Measurements from ENCODE around the gene FAM81A.

Gene FAM81A

GRCh38 chr15:59492389-59493377, 54.7 kb downstream of the FAM81A start:
- no peak overlapping the region for H3K56ac ChIP-seq (ENCODE audit: low read length)
- no peak overlapping the region for H2BK5ac ChIP-seq (ENCODE audit: low read length)
- H3K4me3 ChIP-seq (ENCODE audit: low read length): no peak overlapping the region
- no CpG with 5 or more reads among the region's 11 CpGs for WGBS (ENCODE audit: extremely low coverage, insufficient coverage, low lambda C conversion rate)
- no peak overlapping the region for H2BK15ac ChIP-seq (replicated peaks; ENCODE audit: low read depth)
- H3K79me1 ChIP-seq (ENCODE audit: low read length): no peaks in the 10 kb centered on the region
- no peaks in the 10 kb centered on the region for H3K4me1 ChIP-seq (ENCODE audit: control insufficient read depth, low read depth, low read length)
- H3K36me3 ChIP-seq (ENCODE audit: control insufficient read depth, insufficient read depth, low read length): no peaks in the 10 kb centered on the region
- peak; percentile 80 for DNase-seq
- no peak overlapping the region for H3K27ac ChIP-seq (ENCODE audit: low read depth, low read length)
- no peak overlapping the region for H4K8ac ChIP-seq (ENCODE audit: low read depth, low read length)
- no peaks in the 10 kb centered on the region for H3K79me2 ChIP-seq (ENCODE audit: control insufficient read depth, insufficient read depth, low read length)
- no peak overlapping the region for H3K4me2 ChIP-seq (ENCODE audit: low read length)
- H2AK5ac ChIP-seq (ENCODE audit: low read length): no peak overlapping the region
- H3K4ac ChIP-seq (ENCODE audit: low read depth, low read length): no peak overlapping the region
- H3K9ac ChIP-seq (ENCODE audit: low read length): no peak overlapping the region
- no peaks in the 10 kb centered on the region for H3K27me3 ChIP-seq (ENCODE audit: insufficient read depth, low read length, poor library complexity)
- H4K5ac ChIP-seq (ENCODE audit: low read length): no peak overlapping the region
- no peak overlapping the region for H2BK120ac ChIP-seq (ENCODE audit: low read depth, low read length)
- no peak overlapping the region for H3K23ac ChIP-seq (ENCODE audit: low read length)
- H3K18ac ChIP-seq (ENCODE audit: low read length): no peak overlapping the region

GRCh38 chr15:59501597-59501996, 63.6 kb downstream of the FAM81A start:
- no CpG with 5 or more reads among the region's 5 CpGs for WGBS (ENCODE audit: extremely low coverage, insufficient coverage, low lambda C conversion rate)
- no peak overlapping the region for H2BK5ac ChIP-seq (ENCODE audit: low read length)
- H3K4me3 ChIP-seq (ENCODE audit: low read length): no peak overlapping the region
- no peak overlapping the region for H3K18ac ChIP-seq (ENCODE audit: low read length)
- H3K27me3 ChIP-seq (ENCODE audit: insufficient read depth, low read length, poor library complexity): no peaks in the 10 kb centered on the region
- no peak overlapping the region for H3K4me2 ChIP-seq (ENCODE audit: low read length)
- DNase-seq: peak; percentile 68
- no peak overlapping the region for H3K27ac ChIP-seq (ENCODE audit: low read depth, low read length)
- H3K4ac ChIP-seq (ENCODE audit: low read depth, low read length): no peak overlapping the region
- H2AK5ac ChIP-seq (ENCODE audit: low read length): no peak overlapping the region
- no peaks in the 10 kb centered on the region for H3K36me3 ChIP-seq (ENCODE audit: control insufficient read depth, insufficient read depth, low read length)
- no peaks in the 10 kb centered on the region for H3K4me1 ChIP-seq (ENCODE audit: control insufficient read depth, low read depth, low read length)
- no peaks in the 10 kb centered on the region for H3K79me1 ChIP-seq (ENCODE audit: low read length)
- H3K79me2 ChIP-seq (ENCODE audit: control insufficient read depth, insufficient read depth, low read length): no peaks in the 10 kb centered on the region
- no peak overlapping the region for H4K8ac ChIP-seq (ENCODE audit: low read depth, low read length)
- H3K9ac ChIP-seq (ENCODE audit: low read length): no peak overlapping the region
- no peak overlapping the region for H3K23ac ChIP-seq (ENCODE audit: low read length)
- no peak overlapping the region for H3K56ac ChIP-seq (ENCODE audit: low read length)
- no peak overlapping the region for H2BK120ac ChIP-seq (ENCODE audit: low read depth, low read length)
- no peak overlapping the region for H4K5ac ChIP-seq (ENCODE audit: low read length)
- H2BK15ac ChIP-seq (replicated peaks; ENCODE audit: low read depth): no peak overlapping the region

GRCh38 chr15:59515190-59515589, 77.2 kb downstream of the FAM81A start:
- WGBS (ENCODE audit: extremely low coverage, insufficient coverage, low lambda C conversion rate): no CpG with 5 or more reads among the region's 2 CpGs

GRCh38 chr15:59516655-59517461, 78.9 kb downstream of the FAM81A start:
- H3K4me1 ChIP-seq (ENCODE audit: control insufficient read depth, low read depth, low read length): no peaks in the 10 kb centered on the region
- H2AK5ac ChIP-seq (ENCODE audit: low read length): no peak overlapping the region
- no peak overlapping the region for H3K9ac ChIP-seq (ENCODE audit: low read length)
- no peak overlapping the region for H3K56ac ChIP-seq (ENCODE audit: low read length)
- no peaks in the 10 kb centered on the region for H3K79me2 ChIP-seq (ENCODE audit: control insufficient read depth, insufficient read depth, low read length)
- no peak overlapping the region for H3K23ac ChIP-seq (ENCODE audit: low read length)
- H4K5ac ChIP-seq (ENCODE audit: low read length): no peak overlapping the region
- H4K8ac ChIP-seq (ENCODE audit: low read depth, low read length): no peak overlapping the region
- no peak overlapping the region for H3K4me2 ChIP-seq (ENCODE audit: low read length)
- no peak overlapping the region for H3K27ac ChIP-seq (ENCODE audit: low read depth, low read length)
- H3K36me3 ChIP-seq (ENCODE audit: control insufficient read depth, insufficient read depth, low read length): no peaks in the 10 kb centered on the region
- WGBS (ENCODE audit: extremely low coverage, insufficient coverage, low lambda C conversion rate): no CpG with 5 or more reads among the region's 9 CpGs
- no peak overlapping the region for H2BK15ac ChIP-seq (replicated peaks; ENCODE audit: low read depth)
- H3K18ac ChIP-seq (ENCODE audit: low read length): no peak overlapping the region
- no peak overlapping the region for H2BK120ac ChIP-seq (ENCODE audit: low read depth, low read length)
- H3K4me3 ChIP-seq (ENCODE audit: low read length): no peak overlapping the region
- no peak for DNase-seq
- H3K4ac ChIP-seq (ENCODE audit: low read depth, low read length): no peak overlapping the region
- H2BK5ac ChIP-seq (ENCODE audit: low read length): no peak overlapping the region
- no peaks in the 10 kb centered on the region for H3K27me3 ChIP-seq (ENCODE audit: insufficient read depth, low read length, poor library complexity)
- H3K79me1 ChIP-seq (ENCODE audit: low read length): no peaks in the 10 kb centered on the region

More at GRCh38 chr15:59515190-59515589, 77.2 kb downstream of the FAM81A start:
- Histone ChIP-seq H3K56ac (ENCODE audit: low read length) (no peak overlapping the region), H3K9ac (ENCODE audit: low read length) (no peak overlapping the region), H3K79me1 (ENCODE audit: low read length) (no peaks in the 10 kb centered on the region), H3K4ac (ENCODE audit: low read depth, low read length) (no peak overlapping the region), H2BK120ac (ENCODE audit: low read depth, low read length) (no peak overlapping the region), H4K5ac (ENCODE audit: low read length) (no peak overlapping the region), H3K36me3 (ENCODE audit: control insufficient read depth, insufficient read depth, low read length) (no peaks in the 10 kb centered on the region), H3K4me2 (ENCODE audit: low read length) (no peak overlapping the region), H2BK15ac (replicated peaks; ENCODE audit: low read depth) (no peak overlapping the region), H3K4me3 (ENCODE audit: low read length) (no peak overlapping the region), H2BK5ac (ENCODE audit: low read length) (no peak overlapping the region), H3K18ac (ENCODE audit: low read length) (no peak overlapping the region), H3K4me1 (ENCODE audit: control insufficient read depth, low read depth, low read length) (no peaks in the 10 kb centered on the region), H3K79me2 (ENCODE audit: control insufficient read depth, insufficient read depth, low read length) (no peaks in the 10 kb centered on the region), H3K27me3 (ENCODE audit: insufficient read depth, low read length, poor library complexity) (no peaks in the 10 kb centered on the region), H3K23ac (ENCODE audit: low read length) (no peak overlapping the region), H4K8ac (ENCODE audit: low read depth, low read length) (no peak overlapping the region), H3K27ac (ENCODE audit: low read depth, low read length) (no peak overlapping the region), H2AK5ac (ENCODE audit: low read length) (no peak overlapping the region)
- DNase-seq: no peak

- no peak for DNase-seq
- Histone ChIP-seq H3K4me2 (ENCODE audit: low read length) (no peak overlapping the region), H3K4me1 (ENCODE audit: control insufficient read depth, low read depth, low read length) (no peaks in the 10 kb centered on the region), H2BK15ac (replicated peaks; ENCODE audit: low read depth) (no peak overlapping the region), H3K18ac (ENCODE audit: low read length) (no peak overlapping the region), H3K27me3 (ENCODE audit: insufficient read depth, low read length, poor library complexity) (no peaks in the 10 kb centered on the region), H3K23ac (ENCODE audit: low read length) (no peak overlapping the region), H4K8ac (ENCODE audit: low read depth, low read length) (no peak overlapping the region), H3K27ac (ENCODE audit: low read depth, low read length) (no peak overlapping the region), H3K79me2 (ENCODE audit: control insufficient read depth, insufficient read depth, low read length) (no peaks in the 10 kb centered on the region), H3K4ac (ENCODE audit: low read depth, low read length) (no peak overlapping the region), H2BK5ac (ENCODE audit: low read length) (no peak overlapping the region), H2BK120ac (ENCODE audit: low read depth, low read length) (no peak overlapping the region), H3K9ac (ENCODE audit: low read length) (no peak overlapping the region), H4K5ac (ENCODE audit: low read length) (no peak overlapping the region), H3K36me3 (ENCODE audit: control insufficient read depth, insufficient read depth, low read length) (no peaks in the 10 kb centered on the region), H3K79me1 (ENCODE audit: low read length) (no peaks in the 10 kb centered on the region), H3K56ac (ENCODE audit: low read length) (no peak overlapping the region), H2AK5ac (ENCODE audit: low read length) (no peak overlapping the region), H3K4me3 (ENCODE audit: low read length) (no peak overlapping the region)
- no CpG with 5 or more reads among the region's 3 CpGs for WGBS (ENCODE audit: extremely low coverage, insufficient coverage, low lambda C conversion rate)
Observed at GRCh38 chr15:59519329-59519728, 81.3 kb downstream of the FAM81A start.
